ENCODE measurements around the gene SPEG.

- no peak for TF ChIP-seq POLR2A (IDR thresholded peaks at IDR 0.05)
- TF ChIP-seq CTCF (IDR thresholded peaks at IDR 0.05) = no peak
- no peak for TF ChIP-seq EP300 (IDR thresholded peaks at IDR 0.05)
Observed at GRCh38 chr2:219478916-219479315, 44.3 kb downstream of the SPEG start.

Data from tibial nerve (tissue), 4 donors.